DND-41 (cell line): ENCODE data around the gene SND1.

ENCODE experiments used
- ATAC-seq: fragments of 200-7000 bp; cut with Tn5 transposase; 3 replicates; pipeline ENCODE4 v1.9.1; 2021; ENCODE audit warnings: low read depth; ENCODE audit not compliant: insufficient read depth
- DNase-seq: peaks from one replicate; pipeline ENCODE4 v3.0.0-alpha.2; 2020
- H2AFZ ChIP-seq: 2 replicates; pipeline ENCODE4 v1.6.0; 2012; ENCODE audit warnings: low read depth, low read length
- H3K27ac ChIP-seq: 2 replicates; pipeline ENCODE4 v1.5.1; 2012; ENCODE audit warnings: low read length, inconsistent platforms
- H3K27me3 ChIP-seq: fragments of 200-600 bp; sonication (generic); 2 replicates; pipeline ENCODE4 v1.6.0; 2012; ENCODE audit warnings: low read length, mild to moderate bottlenecking, inconsistent platforms; ENCODE audit not compliant: insufficient read depth, poor library complexity
- H3K36me3 ChIP-seq: 2 replicates; pipeline ENCODE4 v1.5.1; 2012; ENCODE audit warnings: low read length, inconsistent platforms; ENCODE audit not compliant: insufficient read depth
- H3K4me1 ChIP-seq: 2 replicates; pipeline ENCODE4 v1.5.1; 2012; ENCODE audit warnings: mild to moderate bottlenecking, low read length; ENCODE audit not compliant: insufficient read depth
- H3K4me2 ChIP-seq: 2 replicates; pipeline ENCODE4 v1.6.0; 2012; ENCODE audit warnings: mild to moderate bottlenecking, moderate library complexity, low read length, inconsistent platforms; ENCODE audit not compliant: insufficient read depth
- H3K4me3 ChIP-seq, 2 experiments: fragments of 200-600 bp in 1 of 2; shearing (Covaris generic) in 1 of 2; 2 replicates each; pipeline ENCODE4 v1.5.1; 2012 to 2016; ENCODE audit warnings: inconsistent platforms in 2 of 2, low read length in 2 of 2, mild to moderate bottlenecking in 2 of 2, low read depth in 1 of 2, moderate library complexity in 1 of 2
- H3K79me2 ChIP-seq: 2 replicates; pipeline ENCODE4 v1.6.0; 2012; ENCODE audit warnings: low read length, inconsistent platforms; ENCODE audit not compliant: insufficient read depth
- H3K9ac ChIP-seq: 2 replicates; pipeline ENCODE4 v1.6.0; 2012; ENCODE audit warnings: low read depth, mild to moderate bottlenecking, inconsistent platforms, low read length, moderate library complexity
- H3K9me3 ChIP-seq: 2 replicates; pipeline ENCODE4 v1.5.1; 2012; ENCODE audit warnings: low read length, moderate library complexity, mild to moderate bottlenecking, inconsistent platforms; ENCODE audit not compliant: insufficient read depth, severe bottlenecking
- H4K20me1 ChIP-seq: 2 replicates; pipeline ENCODE4 v1.6.0; 2012; ENCODE audit warnings: low read length; ENCODE audit not compliant: insufficient read depth
- EZH2 ChIP-seq: IDR thresholded peaks from 3 replicates; pipeline ENCODE4 v1.6.1; 2012; ENCODE audit warnings: borderline replicate concordance, low read depth, mild to moderate bottlenecking, moderate library complexity, low read length, inconsistent platforms; ENCODE audit not compliant: severe bottlenecking
- TF ChIP-seq, protein P1 (sequence below): IDR thresholded peaks from 2 replicates; pipeline ENCODE4 v1.5.1; 2012; ENCODE audit warnings: borderline replicate concordance, low read length, moderate library complexity, mild to moderate bottlenecking; ENCODE audit not compliant: poor library complexity, severe bottlenecking; ENCODE audit errors: extremely low read depth

The SND1 gene

DNA sequence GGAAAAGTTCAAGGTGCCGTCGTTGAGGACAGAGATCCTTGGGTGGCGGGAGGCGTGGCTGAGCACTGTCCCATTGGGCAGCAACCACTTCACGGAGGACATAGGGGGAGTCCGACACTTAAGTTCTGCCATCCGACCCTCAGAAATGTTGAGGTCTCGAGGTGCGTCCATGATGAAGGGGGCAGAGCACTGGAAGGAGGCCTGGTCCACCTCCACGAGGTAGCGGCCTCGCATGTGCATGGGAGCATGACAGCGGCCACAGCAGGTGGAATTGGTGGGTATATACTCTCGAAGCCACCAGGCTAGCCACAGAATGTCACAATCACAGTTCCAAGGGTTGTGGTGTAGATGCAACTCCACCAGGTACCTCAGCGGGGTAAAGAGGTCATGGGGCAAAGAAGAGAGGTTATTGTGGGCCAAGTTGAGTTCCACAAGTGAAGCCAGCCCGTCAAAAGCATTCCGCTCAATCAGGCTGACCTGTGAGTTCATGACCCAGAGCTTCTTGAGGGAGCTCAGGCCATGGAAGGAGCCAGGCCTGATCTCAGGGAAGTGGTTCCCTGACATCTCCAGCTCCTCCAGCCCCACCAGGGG is 377.5 kb downstream of the SND1 start:
- DNase-seq (no peak), ATAC-seq (no peak)
- H3K27ac ChIP-seq: no peak overlapping the region
- no peak overlapping the region for H3K4me3 ChIP-seq
- no peaks in the 10 kb centered on the region for H3K79me2 ChIP-seq
- H3K4me2 ChIP-seq: no peak overlapping the region
- TF ChIP-seq, protein P1, sequence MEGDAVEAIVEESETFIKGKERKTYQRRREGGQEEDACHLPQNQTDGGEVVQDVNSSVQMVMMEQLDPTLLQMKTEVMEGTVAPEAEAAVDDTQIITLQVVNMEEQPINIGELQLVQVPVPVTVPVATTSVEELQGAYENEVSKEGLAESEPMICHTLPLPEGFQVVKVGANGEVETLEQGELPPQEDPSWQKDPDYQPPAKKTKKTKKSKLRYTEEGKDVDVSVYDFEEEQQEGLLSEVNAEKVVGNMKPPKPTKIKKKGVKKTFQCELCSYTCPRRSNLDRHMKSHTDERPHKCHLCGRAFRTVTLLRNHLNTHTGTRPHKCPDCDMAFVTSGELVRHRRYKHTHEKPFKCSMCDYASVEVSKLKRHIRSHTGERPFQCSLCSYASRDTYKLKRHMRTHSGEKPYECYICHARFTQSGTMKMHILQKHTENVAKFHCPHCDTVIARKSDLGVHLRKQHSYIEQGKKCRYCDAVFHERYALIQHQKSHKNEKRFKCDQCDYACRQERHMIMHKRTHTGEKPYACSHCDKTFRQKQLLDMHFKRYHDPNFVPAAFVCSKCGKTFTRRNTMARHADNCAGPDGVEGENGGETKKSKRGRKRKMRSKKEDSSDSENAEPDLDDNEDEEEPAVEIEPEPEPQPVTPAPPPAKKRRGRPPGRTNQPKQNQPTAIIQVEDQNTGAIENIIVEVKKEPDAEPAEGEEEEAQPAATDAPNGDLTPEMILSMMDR: no peak
- no peaks in the 10 kb centered on the region for H3K4me1 ChIP-seq
- H3K27me3 ChIP-seq: no peaks in the 10 kb centered on the region
- H3K36me3 ChIP-seq: peaks cover 12% of the 10 kb centered on the region
- no peaks in the 10 kb centered on the region for H3K9me3 ChIP-seq
- no peak overlapping the region for H3K9ac ChIP-seq
- H4K20me1 ChIP-seq: peaks cover 2% of the 10 kb centered on the region; the same call in 1 of the 2 replicates
- H2AFZ ChIP-seq: no peak overlapping the region

DNA sequence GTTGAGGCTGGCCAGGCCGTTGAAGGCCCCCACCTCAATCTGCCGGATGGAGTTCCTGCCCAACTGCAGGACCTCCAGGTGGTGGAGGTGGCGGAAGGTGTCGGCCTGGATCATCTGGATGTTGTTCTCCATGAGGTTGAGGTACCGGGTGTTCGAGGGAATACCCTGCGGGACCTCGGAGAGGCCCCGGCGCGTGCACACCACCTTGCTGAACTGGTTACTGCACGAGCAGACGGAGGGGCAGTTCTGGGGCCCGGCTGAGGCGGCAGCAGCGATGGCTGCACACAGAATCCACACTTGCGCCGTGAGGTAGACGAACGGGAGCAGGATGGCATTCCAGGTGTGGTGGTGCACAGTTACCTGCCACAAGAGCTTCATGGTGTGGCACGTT is 378.3 kb downstream of the SND1 start:
- TF ChIP-seq, protein P1: no peak
- no peak for TF ChIP-seq EZH2
- Histone ChIP-seq H3K4me1 (no peaks in the 10 kb centered on the region), H4K20me1 (peaks cover 5% of the 10 kb centered on the region; the same call in 1 of the 2 replicates), H3K27ac (no peak overlapping the region), H3K9me3 (no peaks in the 10 kb centered on the region), H3K9ac (no peak overlapping the region), H3K4me2 (no peak overlapping the region), H3K4me3 (no peak overlapping the region), H2AFZ (no peak overlapping the region), H3K79me2 (no peaks in the 10 kb centered on the region), H3K27me3 (no peaks in the 10 kb centered on the region), H3K36me3 (peaks cover 12% of the 10 kb centered on the region)
- no peak for ATAC-seq
- no peak for DNase-seq

DNA sequence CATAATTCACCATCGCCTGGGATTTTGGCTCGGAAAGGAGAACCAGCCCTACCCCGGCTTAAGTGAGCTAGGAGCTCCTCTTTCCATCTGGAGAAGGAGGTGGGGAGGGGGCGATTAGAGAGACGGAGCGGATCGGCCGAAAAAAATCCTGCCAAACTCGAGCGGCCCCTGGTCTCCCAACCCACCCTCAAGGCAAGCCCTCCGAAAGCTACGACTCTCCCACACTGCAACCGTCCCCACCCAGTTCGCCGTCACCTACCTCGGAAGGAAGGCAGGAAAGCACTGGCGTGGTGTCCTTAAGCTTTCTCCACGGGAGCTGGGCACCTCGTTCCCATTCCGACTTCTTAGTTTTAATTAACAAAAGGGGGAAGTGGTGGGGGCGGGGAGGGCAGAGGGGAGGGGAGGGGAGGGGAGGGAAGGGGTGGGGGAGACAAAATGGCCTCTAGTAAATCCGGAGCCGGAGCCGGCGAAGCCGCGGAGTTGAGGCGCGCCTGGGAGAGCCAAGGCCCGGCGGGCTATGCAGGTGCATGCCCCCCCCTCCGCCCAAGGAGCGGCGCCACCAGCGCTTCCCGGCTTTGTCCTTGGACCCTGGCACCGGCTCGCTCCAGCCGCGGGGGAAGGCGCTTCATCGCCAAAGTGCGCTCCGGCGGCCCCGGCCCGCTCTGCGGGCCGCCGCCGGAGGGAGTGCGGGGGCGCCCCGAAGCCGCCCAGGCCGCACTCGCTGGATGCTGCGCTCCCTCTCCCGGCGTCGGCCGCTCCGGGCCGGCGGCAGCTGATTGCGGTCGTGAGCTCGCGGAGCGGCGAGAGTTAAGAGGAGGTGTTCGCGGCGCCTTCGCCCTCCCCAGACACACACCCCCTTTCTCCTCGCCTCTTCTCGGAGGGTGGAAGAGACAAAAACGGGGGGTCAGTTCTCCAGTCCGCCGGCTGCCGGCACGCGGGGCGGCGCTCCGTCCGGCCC is 378.9 kb downstream of the SND1 start, which contains the start of gene LRRC4:
LRRC4 (minus strand) TSS at position 784 of the 958 bp plus-strand sequence. CDS start 797 bp downstream, outside the sequence.
- H3K4me2 ChIP-seq: no peak within 1 kb of the TSS
- ATAC-seq (no peak), DNase-seq (no peak)
- H3K27me3 ChIP-seq: no peaks in the 10 kb centered on the region
- H3K79me2 ChIP-seq: no peaks in the 10 kb centered on the region
- H3K4me1 ChIP-seq: no peaks in the 10 kb centered on the region
- no peak within 1 kb of the TSS for H3K4me3 ChIP-seq
- no peak within 1 kb of the TSS for H2AFZ ChIP-seq
- peaks cover 12% of the 10 kb centered on the region for H3K36me3 ChIP-seq
- H3K9ac ChIP-seq: no peak within 1 kb of the TSS
- no peak for TF ChIP-seq EZH2
- TF ChIP-seq, protein P1: no peak
- H4K20me1 ChIP-seq: peaks cover 5% of the 10 kb centered on the region; the same call in 1 of the 2 replicates
- H3K9me3 ChIP-seq: no peaks in the 10 kb centered on the region
- no peak within 1 kb of the TSS for H3K27ac ChIP-seq
